Neural crest cell (in vitro differentiated cells): ENCODE results near the gene DSE. TPM values are rescaled to one million over a fixed set of nuclear protein-coding genes. Genes with fewer than 3 reads are reported as not detected.

Experiments used
- DNase-seq: peaks from one replicate; pipeline ENCODE4 v3.0.0; 2021; ENCODE audit warnings: low read depth, mixed read lengths, low spot score
- H3K27ac Mint-ChIP-seq: one replicate; pipeline ENCODE4 v1.8.0; 2021; ENCODE audit warnings: mild to moderate bottlenecking, mixed read lengths; ENCODE audit not compliant: unreplicated experiment
- H3K27me3 Mint-ChIP-seq: 2 replicates; pipeline ENCODE4 v1.8.0; 2021; ENCODE audit warnings: low read depth, mild to moderate bottlenecking, mixed read lengths
- H3K36me3 Mint-ChIP-seq: 2 replicates; pipeline ENCODE4 v1.8.0; 2021; ENCODE audit warnings: low read depth, mild to moderate bottlenecking, mixed read lengths
- H3K4me1 Mint-ChIP-seq: 2 replicates; pipeline ENCODE4 v1.8.0; 2021; ENCODE audit warnings: mixed read lengths
- H3K4me3 Mint-ChIP-seq: one replicate; pipeline ENCODE4 v1.8.0; 2021; ENCODE audit warnings: mild to moderate bottlenecking, mixed read lengths
- H3K9me3 Mint-ChIP-seq: 2 replicates; pipeline ENCODE4 v1.8.0; 2021; ENCODE audit warnings: mixed read lengths
- CTCF ChIP-seq: fragments of 200-600 bp; sonication (generic); conservative IDR thresholded peaks from 2 replicates; pipeline ENCODE4 v1.5.0; 2021; ENCODE audit warnings: antibody characterized with exemption, mild to moderate bottlenecking
- total RNA-seq: library from RNA; stranded (reverse); gene quantifications from 2 replicates; pipeline ENCODE4 v1.2.1, GENCODE V29; 2021

Gene DSE
- total RNA-seq, 1 donor from 2014 or later, result 21.0 TPM

GRCh38 chr6:116412270-116412669 is 41.5 kb downstream of the DSE start:
- Mint-ChIP-seq H3K4me3 (no peak overlapping the region), H3K36me3 (no peaks in the 10 kb centered on the region), H3K9me3 (no peaks in the 10 kb centered on the region), H3K27ac (no peak overlapping the region), H3K4me1 (peaks cover 33% of the 10 kb centered on the region), H3K27me3 (no peaks in the 10 kb centered on the region)
- DNase-seq, result no peak
- TF ChIP-seq CTCF, result no peak

GRCh38 chr6:116413357-116413756 is 42.6 kb downstream of the DSE start:
- Mint-ChIP-seq H3K4me1 (peaks cover 33% of the 10 kb centered on the region), H3K27ac (no peak overlapping the region), H3K4me3 (no peak overlapping the region), H3K27me3 (no peaks in the 10 kb centered on the region), H3K9me3 (no peaks in the 10 kb centered on the region), H3K36me3 (peaks cover 3% of the 10 kb centered on the region)
- no peak for DNase-seq
- no peak for TF ChIP-seq CTCF

- peaks cover 2% of the 10 kb centered on the region for H3K9me3 Mint-ChIP-seq
- H3K27ac Mint-ChIP-seq, result no peak overlapping the region
- H3K4me3 Mint-ChIP-seq, result no peak overlapping the region
- no peak for DNase-seq
- no peaks in the 10 kb centered on the region for H3K27me3 Mint-ChIP-seq
- H3K4me1 Mint-ChIP-seq, result peaks cover 19% of the 10 kb centered on the region
- peaks cover 9% of the 10 kb centered on the region for H3K36me3 Mint-ChIP-seq
- no peak for TF ChIP-seq CTCF
These were observed 46.9 kb downstream of the DSE start for GRCh38 chr6:116417661-116418060.

- H3K36me3 Mint-ChIP-seq, result peaks cover 9% of the 10 kb centered on the region
- H3K9me3 Mint-ChIP-seq, result peaks cover 2% of the 10 kb centered on the region
- TF ChIP-seq CTCF, result no peak
- H3K4me3 Mint-ChIP-seq, result no peak overlapping the region
- H3K27ac Mint-ChIP-seq, result no peak overlapping the region
- H3K4me1 Mint-ChIP-seq, result peaks cover 14% of the 10 kb centered on the region
- no peaks in the 10 kb centered on the region for H3K27me3 Mint-ChIP-seq
- no peak for DNase-seq
These were observed 48.5 kb downstream of the DSE start for GRCh38 chr6:116419069-116419786.

- Mint-ChIP-seq H3K27ac (no peak overlapping the region), H3K9me3 (peaks cover 2% of the 10 kb centered on the region), H3K4me1 (peaks cover 9% of the 10 kb centered on the region), H3K27me3 (no peaks in the 10 kb centered on the region), H3K4me3 (no peak overlapping the region), H3K36me3 (peaks cover 11% of the 10 kb centered on the region)
- no peak for TF ChIP-seq CTCF
- no peak for DNase-seq
These were observed 49.6 kb downstream of the DSE start for GRCh38 chr6:116420341-116420740.
